Endothelial cell of umbilical vein (primary cell): Measurements from ENCODE around the gene SPIRE1. TPM values are rescaled to one million over a fixed set of nuclear protein-coding genes. Genes with fewer than 3 reads are reported as not detected.

Experiments used
- BruUV-seq: library from RNA; stranded (reverse); fragments of 400-500 nt; replicated peaks from 2 replicates; lab custom pipeline; 2021; lab: Mats Ljungman, UMichigan
- CTCF ChIA-PET: fragments of 300-600, 350-600 bp; sonication (Branson Sonifier 250); formaldehyde crosslinking; loops from one replicate; lab custom pipeline; 2021; ENCODE audit warnings: antibody characterized with exemption, inconsistent platforms; lab: Charles Lee
- POLR2A ChIA-PET: fragments of 300-600, 350-600 bp; sonication (Branson Sonifier 250); formaldehyde crosslinking; loops from one replicate; lab custom pipeline; 2021; ENCODE audit warnings: antibody characterized with exemption, inconsistent platforms; lab: Charles Lee
- DNase-seq: peaks from one replicate; pipeline ENCODE4 v3.0.0-alpha.2; 2011; ENCODE audit warnings: low read depth, low spot score
- FAIRE-seq: peaks from 2 replicates; lab custom pipeline; 2011; peaks lifted over from hg19 to GRCh38; lab: Jason Lieb, UNC
- H2AFZ ChIP-seq: 2 replicates; pipeline ENCODE4 v1.6.0; 2012; ENCODE audit warnings: low read depth, low read length, control low read depth, inconsistent platforms
- H3K27ac ChIP-seq: 2 replicates; pipeline ENCODE4 v1.5.1; 2011; ENCODE audit warnings: low read depth, mild to moderate bottlenecking, control low read depth, low read length, moderate library complexity; ENCODE audit not compliant: insufficient read depth
- H3K27me3 ChIP-seq, 2 experiments: 2 replicates each; pipeline versions ENCODE4 v1.6.0 to v1.6.1; 2011; ENCODE audit warnings: low read length in 2 of 2, mixed read lengths in 1 of 2; ENCODE audit not compliant: control insufficient read depth in 2 of 2, insufficient read depth in 2 of 2
- H3K36me3 ChIP-seq, 2 experiments: 2 replicates in 1 of 2; 3 replicates in 1 of 2; pipeline ENCODE4 v1.5.1; 2011; ENCODE audit warnings: low read length in 2 of 2, mild to moderate bottlenecking in 1 of 2, moderate library complexity in 1 of 2; ENCODE audit not compliant: control insufficient read depth in 2 of 2, insufficient read depth in 2 of 2; ENCODE audit errors: extremely low read depth in 1 of 2
- H3K4me1 ChIP-seq: 3 replicates; pipeline ENCODE4 v1.5.1; 2011; ENCODE audit warnings: mild to moderate bottlenecking, low read length; ENCODE audit not compliant: control insufficient read depth, insufficient read depth; ENCODE audit errors: extremely low read depth
- H3K4me2 ChIP-seq: 2 replicates; pipeline ENCODE4 v1.6.1; 2011; ENCODE audit warnings: low read length, control low read depth, mixed read lengths; ENCODE audit not compliant: insufficient read depth
- H3K4me3 ChIP-seq, 3 experiments: fragments of 200-600 bp in 1 of 3; sonication (generic), shearing (Covaris generic) in 1 of 3; replicated peaks in 1 of 3; 2 replicates each; pipeline ENCODE4 v1.5.1; 2011 to 2016; ENCODE audit warnings: control low read depth in 3 of 3, low read length in 3 of 3, mild to moderate bottlenecking in 2 of 3, inconsistent platforms in 1 of 3, low read depth in 1 of 3, moderate library complexity in 1 of 3; ENCODE audit not compliant: insufficient read depth in 1 of 3
- H3K79me2 ChIP-seq: 2 replicates; pipeline ENCODE4 v1.6.0; 2012; ENCODE audit warnings: low read length, inconsistent platforms; ENCODE audit not compliant: control insufficient read depth, insufficient read depth
- H3K9ac ChIP-seq: replicated peaks from 2 replicates; pipeline ENCODE3; 2011; ENCODE audit warnings: low read length, control low read depth; ENCODE audit not compliant: insufficient read depth; ENCODE audit errors: extremely low read depth
- H3K9me1 ChIP-seq: replicated peaks from 3 replicates; pipeline ENCODE4 v1.6.0; 2011; ENCODE audit warnings: mild to moderate bottlenecking, low read length; ENCODE audit not compliant: control insufficient read depth, insufficient read depth; ENCODE audit errors: extremely low read depth
- H3K9me3 ChIP-seq: replicated peaks from 2 replicates; pipeline ENCODE4 v1.5.1; 2012; ENCODE audit warnings: low read length, inconsistent platforms; ENCODE audit not compliant: control insufficient read depth, insufficient read depth
- H4K20me1 ChIP-seq: replicated peaks from 2 replicates; pipeline ENCODE3; 2011; ENCODE audit warnings: mild to moderate bottlenecking, low read length; ENCODE audit not compliant: control insufficient read depth, insufficient read depth; ENCODE audit errors: extremely low read depth
- CTCF ChIP-seq, 2 donors: IDR thresholded peaks; 1 replicate in 1 of 2; 2 replicates in 1 of 2; pipeline ENCODE4 v1.5.1; 2011; ENCODE audit warnings: low read length in 2 of 2, mild to moderate bottlenecking in 2 of 2, moderate library complexity in 2 of 2, control low read depth in 1 of 2, inconsistent platforms in 1 of 2, low read depth in 1 of 2; ENCODE audit not compliant: insufficient read depth in 1 of 2; ENCODE audit errors: extremely low read depth in 1 of 2
- EZH2 ChIP-seq: IDR thresholded peaks from 2 replicates; pipeline ENCODE4 v1.6.1; 2012; ENCODE audit warnings: borderline replicate concordance, low read depth, mild to moderate bottlenecking, moderate library complexity, low read length, inconsistent platforms; ENCODE audit not compliant: severe bottlenecking
- FOS ChIP-seq: IDR thresholded peaks from 2 replicates; pipeline ENCODE4 v1.6.1; 2011; ENCODE audit warnings: mild to moderate bottlenecking, low read length, moderate library complexity, borderline replicate concordance; ENCODE audit not compliant: insufficient read depth
- GATA2 ChIP-seq: IDR thresholded peaks from 2 replicates; pipeline ENCODE4 v1.7.0; 2011; ENCODE audit warnings: low read depth, mild to moderate bottlenecking, moderate library complexity, mixed read lengths, low read length; ENCODE audit not compliant: insufficient read length, insufficient read depth
- JUN ChIP-seq: IDR thresholded peaks from 2 replicates; pipeline ENCODE4 v1.6.1; 2011; ENCODE audit warnings: borderline replicate concordance, low read depth; ENCODE audit not compliant: insufficient read length, insufficient read depth
- MAX ChIP-seq: IDR thresholded peaks from 2 replicates; pipeline ENCODE4 v1.6.1; 2011; ENCODE audit not compliant: insufficient read depth, insufficient read length
- MYC ChIP-seq: IDR thresholded peaks from one replicate; pipeline ENCODE4 v1.6.1; 2011; ENCODE audit warnings: mild to moderate bottlenecking, low read depth, low read length
- POLR2A ChIP-seq: IDR thresholded peaks from 2 replicates; pipeline ENCODE4 v1.6.1; 2012; ENCODE audit warnings: low read depth, mild to moderate bottlenecking, control low read depth, low read length
- POLR2AphosphoS5 ChIP-seq: IDR thresholded peaks from 2 replicates; pipeline ENCODE4 v1.6.1; 2012; ENCODE audit warnings: low read depth, mild to moderate bottlenecking, control low read depth, low read length, moderate library complexity; ENCODE audit not compliant: insufficient read depth
- dilution Hi-C: fragments of 300-500 bp; cut with MboI; formaldehyde crosslinking; loops from one replicate; pipeline ENCODE4 v1.15.0; 2019; ENCODE audit warnings: low sequenced_read_pairs; ENCODE audit not compliant: extremely low pct_ligation_motif_present
- intact Hi-C: fragments of 100-400 bp; cut with micrococcal nuclease; formaldehyde crosslinking; loops from one replicate; pipeline ENCODE4 v1.10.0; 2022
- polyA plus RNA-seq, 4 experiments: library from polyadenylated mRNA; depleted of rRNA in 3 of 4; stranded (reverse) in 3 of 4; unstranded in 1 of 4; fragments of >200 nt; gene quantifications; 2 replicates each; pipeline versions ENCODE4 v1.2.1 to v1.2.3, GENCODE V29; 2011 to 2012; ENCODE audit warnings: missing spikeins in 1 of 4
- total RNA-seq: library from RNA; stranded (reverse); gene quantifications from 2 replicates; pipeline ENCODE4 v1.2.3, GENCODE V29; 2021

The SPIRE1 gene
- total and polyA plus RNA-seq, 2 donors (not counting 3 experiments of a cell fraction or from before 2014, with no cell fraction given), result 13.1 to 44.0 TPM

- DNase-seq (no peak), FAIRE-seq (no peak)
- no peaks in the 10 kb centered on the region for H3K27me3 ChIP-seq
- POLR2A ChIA-PET, result no interaction called here
- intact Hi-C loops, result no loop called here
- H3K4me2 ChIP-seq, result no peak overlapping the region
- no TSS peak for BruUV-seq
- peaks cover 8% of the 10 kb centered on the region for H4K20me1 ChIP-seq
- no peak overlapping the region for H3K4me3 ChIP-seq
- no peaks in the 10 kb centered on the region for H3K9me3 ChIP-seq
- no peak overlapping the region for H2AFZ ChIP-seq
- H3K9ac ChIP-seq, result no peak overlapping the region
- peaks cover 66% of the 10 kb centered on the region for H3K79me2 ChIP-seq
- dilution Hi-C loops, result no loop called here
- TF ChIP-seq MYC, result no peak
- no peak for TF ChIP-seq MAX
- CTCF ChIA-PET, result interaction anchor here (1.7 kb wide), 1 partner anchor 10 kb away, joined by 5 read pairs; no protein-coding TSS in a partner anchor
- H3K27ac ChIP-seq, result no peak overlapping the region
- no peaks in the 10 kb centered on the region for H3K4me1 ChIP-seq
- no peaks in the 10 kb centered on the region for H3K9me1 ChIP-seq
- no peaks in the 10 kb centered on the region for H3K36me3 ChIP-seq
Observed at GRCh38 chr18:12574494-12575185, 83.3 kb downstream of the SPIRE1 start.

DNA sequence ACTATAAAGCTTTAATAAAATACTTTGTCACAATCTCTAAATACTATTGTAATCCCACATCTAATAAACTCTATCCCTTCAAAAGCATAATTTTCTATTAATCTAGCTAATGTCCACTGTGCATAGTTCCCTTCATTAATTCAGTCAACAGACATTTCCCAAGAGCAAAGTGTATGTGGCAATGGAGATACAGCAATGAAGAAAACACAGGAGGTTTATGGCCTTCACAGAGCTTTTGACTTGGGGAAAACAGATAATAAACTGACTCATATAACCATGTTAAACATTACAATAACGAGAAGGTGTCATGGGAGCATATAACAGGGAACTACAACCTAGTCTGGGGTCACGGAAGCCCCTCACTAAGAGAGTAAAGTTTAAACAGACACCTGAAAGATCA, 86.3 kb downstream of the SPIRE1 start:
- FAIRE-seq, result no peak
- H3K9me3 ChIP-seq, result no peaks in the 10 kb centered on the region
- H3K4me1 ChIP-seq, result no peaks in the 10 kb centered on the region
- H3K27me3 ChIP-seq, result no peaks in the 10 kb centered on the region
- TF ChIP-seq MYC (no peak), FOS (no peak), MAX (no peak), POLR2AphosphoS5 (no peak), EZH2 (no peak), JUN (no peak), GATA2 (no peak), POLR2A (no peak), CTCF (IDR thresholded peaks at IDR 0.05; ENCODE audit: extremely low read depth in 1 of 2, insufficient read depth in 1 of 2, low read depth in 1 of 2, low read length in 2 of 2) (no peak)
- intact Hi-C loops (no loop called here), dilution Hi-C loops (no loop called here)
- no peak overlapping the region for H3K4me2 ChIP-seq
- no peaks in the 10 kb centered on the region for H3K9me1 ChIP-seq
- no TSS peak for BruUV-seq
- ChIA-PET POLR2A (no interaction called here), CTCF (no interaction called here)
- no peak overlapping the region for H3K27ac ChIP-seq
- no peak for DNase-seq
- H3K36me3 ChIP-seq, result no peaks in the 10 kb centered on the region
- no peak overlapping the region for H2AFZ ChIP-seq
- peaks cover 70% of the 10 kb centered on the region for H3K79me2 ChIP-seq
- no peak overlapping the region for H3K4me3 ChIP-seq
- H4K20me1 ChIP-seq, result peaks cover 9% of the 10 kb centered on the region
- no peak overlapping the region for H3K9ac ChIP-seq
